ENCODE results near the gene EFNA3. TPM values are rescaled to one million over a fixed set of nuclear protein-coding genes. Genes with fewer than 3 reads are reported as not detected.

The EFNA3 gene
- total RNA-seq, 1 experiment from 2014 or later = 15.7 TPM

- Histone ChIP-seq H3K9ac (ENCODE audit: low read length) (no peak overlapping the region), H3K27me3 (ENCODE audit: low read length) (no peaks in the 10 kb centered on the region), H3K27ac (ENCODE audit: low read length) (no peak overlapping the region), H4K20me1 (ENCODE audit: insufficient read depth, low read depth, low read length) (no peaks in the 10 kb centered on the region), H3K4me2 (ENCODE audit: low read depth, low read length, poor library complexity, severe bottlenecking) (no peak overlapping the region), H2AFZ (ENCODE audit: low read length) (no peak overlapping the region), H3K4me3 (ENCODE audit: low read length) (no peak overlapping the region), H3K4me1 (ENCODE audit: low read length) (no peaks in the 10 kb centered on the region), H3K79me2 (ENCODE audit: low read length) (no peaks in the 10 kb centered on the region), H3K9me2 (replicated peaks; ENCODE audit: insufficient read depth, low read length) (no peaks in the 10 kb centered on the region), H3K9me3 (ENCODE audit: low read length) (no peaks in the 10 kb centered on the region), H3K36me3 (ENCODE audit: insufficient read depth, low read length) (no peaks in the 10 kb centered on the region)
- DNase-seq = no peak
These were observed 34.8 kb upstream of the EFNA3 start for GRCh38 chr1:155043793-155044192.

DNA sequence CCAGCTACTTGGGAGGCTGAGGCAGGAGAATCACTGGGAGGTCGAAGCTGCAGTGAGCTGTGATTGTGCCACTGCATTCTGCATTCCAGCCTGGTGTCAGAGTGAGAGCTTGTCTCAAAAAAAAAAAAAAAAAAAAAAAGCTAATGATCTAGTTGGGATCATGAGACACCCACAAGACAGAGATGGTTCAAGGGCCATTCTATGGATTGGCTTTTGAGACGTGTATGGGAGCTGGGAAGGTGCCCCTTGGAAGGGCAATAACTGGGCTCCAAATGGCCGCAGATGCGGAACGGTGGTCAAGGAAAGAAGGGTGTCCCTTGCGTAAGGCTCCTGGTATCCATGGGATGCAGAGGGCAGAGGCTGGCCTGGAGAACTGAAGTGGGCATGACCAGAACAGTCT, 34.3 kb upstream of the EFNA3 start:
- Histone ChIP-seq H3K4me2 (ENCODE audit: low read depth, low read length, poor library complexity, severe bottlenecking) (no peak overlapping the region), H3K9me2 (replicated peaks; ENCODE audit: insufficient read depth, low read length) (no peaks in the 10 kb centered on the region), H4K20me1 (ENCODE audit: insufficient read depth, low read depth, low read length) (no peaks in the 10 kb centered on the region), H3K4me1 (ENCODE audit: low read length) (no peaks in the 10 kb centered on the region), H3K9ac (ENCODE audit: low read length) (no peak overlapping the region), H3K27me3 (ENCODE audit: low read length) (no peaks in the 10 kb centered on the region), H3K4me3 (ENCODE audit: low read length) (no peak overlapping the region), H3K36me3 (ENCODE audit: insufficient read depth, low read length) (no peaks in the 10 kb centered on the region), H3K79me2 (ENCODE audit: low read length) (no peaks in the 10 kb centered on the region), H3K27ac (ENCODE audit: low read length) (no peak overlapping the region), H2AFZ (ENCODE audit: low read length) (no peak overlapping the region), H3K9me3 (ENCODE audit: low read length) (no peaks in the 10 kb centered on the region)
- no peak for DNase-seq

- DNase-seq = peak; percentile 88
- Histone ChIP-seq H3K4me1 (ENCODE audit: low read length) (peaks cover 4% of the 10 kb centered on the region), H3K9me2 (replicated peaks; ENCODE audit: insufficient read depth, low read length) (no peaks in the 10 kb centered on the region), H2AFZ (ENCODE audit: low read length) (no peak overlapping the region), H3K27ac (ENCODE audit: low read length) (no peak overlapping the region), H3K4me2 (ENCODE audit: low read depth, low read length, poor library complexity, severe bottlenecking) (no peak overlapping the region), H3K4me3 (ENCODE audit: low read length) (no peak overlapping the region), H3K9me3 (ENCODE audit: low read length) (no peaks in the 10 kb centered on the region), H3K79me2 (ENCODE audit: low read length) (no peaks in the 10 kb centered on the region), H3K36me3 (ENCODE audit: insufficient read depth, low read length) (no peaks in the 10 kb centered on the region), H3K27me3 (ENCODE audit: low read length) (no peaks in the 10 kb centered on the region), H3K9ac (ENCODE audit: low read length) (no peak overlapping the region), H4K20me1 (ENCODE audit: insufficient read depth, low read depth, low read length) (no peaks in the 10 kb centered on the region)
These were observed 33.6 kb upstream of the EFNA3 start for GRCh38 chr1:155044812-155045657.

- Histone ChIP-seq H4K20me1 (ENCODE audit: insufficient read depth, low read depth, low read length) (no peaks in the 10 kb centered on the region), H2AFZ (ENCODE audit: low read length) (no peak overlapping the region), H3K79me2 (ENCODE audit: low read length) (peaks cover 24% of the 10 kb centered on the region), H3K4me1 (ENCODE audit: low read length) (peaks cover 26% of the 10 kb centered on the region), H3K4me2 (ENCODE audit: low read depth, low read length, poor library complexity, severe bottlenecking) (no peak overlapping the region), H3K4me3 (ENCODE audit: low read length) (no peak overlapping the region), H3K27ac (ENCODE audit: low read length) (no peak overlapping the region), H3K9ac (ENCODE audit: low read length) (no peak overlapping the region), H3K36me3 (ENCODE audit: insufficient read depth, low read length) (no peaks in the 10 kb centered on the region), H3K9me2 (replicated peaks; ENCODE audit: insufficient read depth, low read length) (no peaks in the 10 kb centered on the region), H3K27me3 (ENCODE audit: low read length) (no peaks in the 10 kb centered on the region), H3K9me3 (ENCODE audit: low read length) (no peaks in the 10 kb centered on the region)
- no peak for DNase-seq
These were observed 29.9 kb upstream of the EFNA3 start for GRCh38 chr1:155048449-155049334.

GRCh38 chr1:155049651-155050559, 28.7 kb upstream of the EFNA3 start:
- peak; percentile 42 for DNase-seq
- no peak overlapping the region; the same call in 1 of the 2 replicates for H2AFZ ChIP-seq (ENCODE audit: low read length)
- peak overlapping the region; percentile 75 for H3K9ac ChIP-seq (ENCODE audit: low read length)
- peaks cover 24% of the 10 kb centered on the region for H3K79me2 ChIP-seq (ENCODE audit: low read length)
- no peaks in the 10 kb centered on the region for H3K9me3 ChIP-seq (ENCODE audit: low read length)
- H3K9me2 ChIP-seq (replicated peaks; ENCODE audit: insufficient read depth, low read length) = no peaks in the 10 kb centered on the region
- H3K27me3 ChIP-seq (ENCODE audit: low read length) = no peaks in the 10 kb centered on the region
- H3K4me1 ChIP-seq (ENCODE audit: low read length) = peaks cover 26% of the 10 kb centered on the region
- 0 out of 2 replicates have a peak, but pooled peaks cover 3% of the 10 kb centered on the region for H3K36me3 ChIP-seq (ENCODE audit: insufficient read depth, low read length)
- H4K20me1 ChIP-seq (ENCODE audit: insufficient read depth, low read depth, low read length) = no peaks in the 10 kb centered on the region
- H3K4me3 ChIP-seq (ENCODE audit: low read length) = peak overlapping the region; percentile 100
- peak overlapping the region; percentile 89 for H3K4me2 ChIP-seq (ENCODE audit: low read depth, low read length, poor library complexity, severe bottlenecking)
- no peak overlapping the region; the same call in 1 of the 2 replicates for H3K27ac ChIP-seq (ENCODE audit: low read length)

GRCh38 chr1:155050560-155051341, 27.9 kb upstream of the EFNA3 start, which contains the start of gene ADAM15:
TSS of gene ADAM15 (plus strand) at chr1:155051316. CDS start at chr1:155051387, 71 bp downstream.
- H3K4me3 ChIP-seq (ENCODE audit: low read length) = peak within 1 kb of the TSS; percentile 100
- peaks cover 24% of the 10 kb centered on the region for H3K79me2 ChIP-seq (ENCODE audit: low read length)
- H4K20me1 ChIP-seq (ENCODE audit: insufficient read depth, low read depth, low read length) = no peaks in the 10 kb centered on the region
- peak within 1 kb of the TSS; percentile 91 for H3K4me2 ChIP-seq (ENCODE audit: low read depth, low read length, poor library complexity, severe bottlenecking)
- peak within 1 kb of the TSS; percentile 98 for H3K9ac ChIP-seq (ENCODE audit: low read length)
- 0 out of 2 replicates have a peak, but pooled peaks cover 3% of the 10 kb centered on the region for H3K36me3 ChIP-seq (ENCODE audit: insufficient read depth, low read length)
- H3K9me3 ChIP-seq (ENCODE audit: low read length) = no peaks in the 10 kb centered on the region
- peaks cover 26% of the 10 kb centered on the region for H3K4me1 ChIP-seq (ENCODE audit: low read length)
- H3K27me3 ChIP-seq (ENCODE audit: low read length) = no peaks in the 10 kb centered on the region
- H2AFZ ChIP-seq (ENCODE audit: low read length) = peak within 1 kb of the TSS; percentile 92
- peak within 1 kb of the TSS; percentile 38 for H3K27ac ChIP-seq (ENCODE audit: low read length)
- no peaks in the 10 kb centered on the region for H3K9me2 ChIP-seq (replicated peaks; ENCODE audit: insufficient read depth, low read length)
- DNase-seq = peak; percentile 94

DNA sequence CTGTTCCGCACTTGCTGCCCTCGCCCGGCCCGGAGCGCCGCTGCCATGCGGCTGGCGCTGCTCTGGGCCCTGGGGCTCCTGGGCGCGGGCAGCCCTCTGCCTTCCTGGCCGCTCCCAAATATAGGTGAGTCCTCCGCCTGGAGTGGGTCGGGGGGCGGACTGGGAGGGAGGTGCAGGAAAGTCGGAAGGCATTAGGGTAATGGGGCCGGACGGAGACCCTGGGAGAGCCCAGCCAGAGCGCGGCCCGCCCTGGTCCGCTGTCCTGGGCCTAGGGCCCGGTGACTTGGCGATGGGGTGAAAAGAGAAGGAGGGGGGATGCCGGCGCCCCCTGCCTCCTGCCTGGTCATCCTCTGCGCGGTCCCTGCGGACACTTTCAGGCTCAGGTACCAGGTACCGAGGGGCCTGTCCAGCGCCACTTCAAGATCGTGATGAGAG, 27.3 kb upstream of the EFNA3 start:
- H3K27me3 ChIP-seq (ENCODE audit: low read length) = no peaks in the 10 kb centered on the region
- no peaks in the 10 kb centered on the region for H4K20me1 ChIP-seq (ENCODE audit: insufficient read depth, low read depth, low read length)
- peaks cover 24% of the 10 kb centered on the region for H3K79me2 ChIP-seq (ENCODE audit: low read length)
- peak overlapping the region; percentile 74 for H2AFZ ChIP-seq (ENCODE audit: low read length)
- H3K4me2 ChIP-seq (ENCODE audit: low read depth, low read length, poor library complexity, severe bottlenecking) = peak overlapping the region; percentile 91
- peak overlapping the region; percentile 100 for H3K4me3 ChIP-seq (ENCODE audit: low read length)
- H3K9ac ChIP-seq (ENCODE audit: low read length) = peak overlapping the region; percentile 98
- 0 out of 2 replicates have a peak, but pooled peaks cover 3% of the 10 kb centered on the region for H3K36me3 ChIP-seq (ENCODE audit: insufficient read depth, low read length)
- peaks cover 26% of the 10 kb centered on the region for H3K4me1 ChIP-seq (ENCODE audit: low read length)
- peak overlapping the region; percentile 37 for H3K27ac ChIP-seq (ENCODE audit: low read length)
- DNase-seq = no peak
- no peaks in the 10 kb centered on the region for H3K9me2 ChIP-seq (replicated peaks; ENCODE audit: insufficient read depth, low read length)
- no peaks in the 10 kb centered on the region for H3K9me3 ChIP-seq (ENCODE audit: low read length)

All from Karpas-422 (cell line).